ENCODE results near the gene CENATAC. TPM values are rescaled to one million over a fixed set of nuclear protein-coding genes. Genes with fewer than 3 reads are reported as not detected.

Gene CENATAC
- total RNA-seq, 1 experiment from 2014 or later = 55.2 TPM

DNA sequence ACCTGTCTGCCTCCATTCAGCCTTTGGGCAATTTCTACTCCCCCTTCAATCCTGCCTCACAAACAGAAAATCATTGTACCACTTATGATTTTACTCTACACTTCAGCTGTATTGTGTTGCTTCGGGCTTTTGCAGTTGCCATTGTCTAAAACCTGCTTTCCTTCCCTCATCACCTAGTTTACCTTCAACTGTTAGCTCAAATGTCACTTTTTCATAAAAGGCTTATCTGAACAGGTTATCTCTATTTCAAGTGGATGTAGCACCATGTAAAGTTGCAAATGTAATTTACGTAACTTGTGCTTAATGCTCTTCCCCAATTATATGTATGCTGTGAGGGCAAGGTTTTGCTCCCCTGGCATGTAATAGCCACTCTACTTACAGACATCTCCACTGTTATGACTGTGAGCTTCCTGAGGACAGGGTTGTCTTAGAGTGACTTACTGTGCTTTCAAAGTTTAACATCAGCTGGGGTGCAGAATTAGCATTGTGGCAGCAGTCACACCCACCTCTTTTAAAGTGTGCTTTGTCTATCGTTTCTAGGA lies 14.8 kb downstream of the CENATAC start:
- Histone ChIP-seq H2BK12ac (ENCODE audit: insufficient read length, low read depth, low read length) (no peak overlapping the region), H3K56ac (ENCODE audit: insufficient read length, low read depth, low read length) (no peak overlapping the region), H3K23me2 (ENCODE audit: insufficient read length, low read depth, low read length, poor library complexity, severe bottlenecking) (peaks cover 7% of the 10 kb centered on the region), H3K9ac (ENCODE audit: extremely low read depth, insufficient read length, low read length) (no peak overlapping the region), H2BK20ac (ENCODE audit: low read depth, low read length, poor library complexity, severe bottlenecking) (no peak overlapping the region), H3K14ac (ENCODE audit: insufficient read depth, low read length) (no peak overlapping the region), H3K18ac (ENCODE audit: insufficient read length, low read depth, low read length) (no peak overlapping the region), H3K23ac (ENCODE audit: insufficient read length, low read depth, low read length) (no peak overlapping the region), H3K4ac (ENCODE audit: low read depth, low read length) (no peak overlapping the region), H2AFZ (ENCODE audit: low read length) (no peak overlapping the region), H4K91ac (ENCODE audit: insufficient read length, low read depth, low read length) (no peak overlapping the region), H3K27ac (ENCODE audit: insufficient read length, low read depth, low read length) (no peak overlapping the region), H4K20me1 (ENCODE audit: control insufficient read depth, insufficient read depth, insufficient read length) (no peaks in the 10 kb centered on the region), H3K27me3 (ENCODE audit: insufficient read depth, low read length) (no peaks in the 10 kb centered on the region), H3K4me2 (ENCODE audit: insufficient read depth, insufficient read length, low read length) (no peak overlapping the region), H3K79me2 (ENCODE audit: insufficient read depth, low read length) (peaks cover 7% of the 10 kb centered on the region; the same call in 1 of the 2 replicates), H3T11ph (ENCODE audit: low read length) (no peak overlapping the region), H2BK5ac (ENCODE audit: insufficient read length, low read length) (no peak overlapping the region), H4K5ac (ENCODE audit: insufficient read length, low read depth, low read length) (no peak overlapping the region), H2AK5ac (ENCODE audit: insufficient read length, low read length) (no peak overlapping the region), H3K9me3 (ENCODE audit: control insufficient read depth, low read depth, low read length) (no peaks in the 10 kb centered on the region), H2BK15ac (ENCODE audit: low read depth, low read length) (no peak overlapping the region), H3K4me1 (ENCODE audit: insufficient read depth, low read length) (no peaks in the 10 kb centered on the region), H3K79me1 (ENCODE audit: insufficient read depth, low read depth, low read length, poor library complexity, severe bottlenecking) (peaks cover 2% of the 10 kb centered on the region), H2BK120ac (ENCODE audit: low read depth, low read length, poor library complexity, severe bottlenecking) (no peak overlapping the region), H4K8ac (replicated peaks; ENCODE audit: insufficient read length, low read depth, low read length) (no peak overlapping the region)
- H3K27ac Mint-ChIP-seq = peak overlapping the region in 1 of 3 experiments; percentile 74; a peak in 3 of 7 replicates
- H3K4me3 Mint-ChIP-seq = no peak overlapping the region
- peaks cover 2 to 11% of the 10 kb centered on the region in 2 experiments; a peak in 3 of 4 replicates for H3K4me1 Mint-ChIP-seq
- no peaks in the 10 kb centered on the region for H3K9me3 Mint-ChIP-seq
- peaks cover 60 to 93% (median 79%) of the 10 kb centered on the region in 3 experiments for H3K36me3 Mint-ChIP-seq (ENCODE audit: insufficient read depth in 1 of 3, low read depth in 3 of 3)
- no peaks in the 10 kb centered on the region; the same call in 1 of the 2 replicates for H3K27me3 Mint-ChIP-seq (ENCODE audit: low read depth)
- TF ChIP-seq, protein P1, sequence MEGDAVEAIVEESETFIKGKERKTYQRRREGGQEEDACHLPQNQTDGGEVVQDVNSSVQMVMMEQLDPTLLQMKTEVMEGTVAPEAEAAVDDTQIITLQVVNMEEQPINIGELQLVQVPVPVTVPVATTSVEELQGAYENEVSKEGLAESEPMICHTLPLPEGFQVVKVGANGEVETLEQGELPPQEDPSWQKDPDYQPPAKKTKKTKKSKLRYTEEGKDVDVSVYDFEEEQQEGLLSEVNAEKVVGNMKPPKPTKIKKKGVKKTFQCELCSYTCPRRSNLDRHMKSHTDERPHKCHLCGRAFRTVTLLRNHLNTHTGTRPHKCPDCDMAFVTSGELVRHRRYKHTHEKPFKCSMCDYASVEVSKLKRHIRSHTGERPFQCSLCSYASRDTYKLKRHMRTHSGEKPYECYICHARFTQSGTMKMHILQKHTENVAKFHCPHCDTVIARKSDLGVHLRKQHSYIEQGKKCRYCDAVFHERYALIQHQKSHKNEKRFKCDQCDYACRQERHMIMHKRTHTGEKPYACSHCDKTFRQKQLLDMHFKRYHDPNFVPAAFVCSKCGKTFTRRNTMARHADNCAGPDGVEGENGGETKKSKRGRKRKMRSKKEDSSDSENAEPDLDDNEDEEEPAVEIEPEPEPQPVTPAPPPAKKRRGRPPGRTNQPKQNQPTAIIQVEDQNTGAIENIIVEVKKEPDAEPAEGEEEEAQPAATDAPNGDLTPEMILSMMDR (conservative IDR thresholded peaks at IDR 0.05) = no peak
- WGBS (ENCODE audit: extremely low coverage, insufficient read length, low lambda C conversion rate) = no CpG with 5 or more reads among the region's 3 CpGs
- no peak for DNase-seq
